HL-60 (cell line): ENCODE measurements around the gene NKRF.

Experiments used
- DNase-seq, 2 experiments: peaks; one replicate each; pipeline ENCODE4 v3.0.0-alpha.2; 2010 to 2020; ENCODE audit warnings: low read depth in 1 of 2, low spot score in 1 of 2
- H3K27ac ChIP-seq: fragments of 250-450 bp; sonication (Bioruptor Pico); replicated peaks from 2 replicates; pipeline ENCODE4 v1.5.1; 2020; ENCODE audit warnings: mild to moderate bottlenecking, moderate library complexity
- H3K27me3 ChIP-seq: fragments of 250-450 bp; sonication (Bioruptor Pico); 2 replicates; pipeline ENCODE4 v1.5.1; 2021; ENCODE audit warnings: mild to moderate bottlenecking, moderate library complexity; ENCODE audit not compliant: insufficient read depth, poor library complexity, severe bottlenecking
- H3K4me3 ChIP-seq: replicated peaks from 2 replicates; pipeline ENCODE4 v1.5.1; 2011; ENCODE audit warnings: mild to moderate bottlenecking, control low read depth, low read length; ENCODE audit not compliant: insufficient read depth
- CTCF ChIP-seq: IDR thresholded peaks from one replicate; pipeline ENCODE4 v1.5.1; 2011; ENCODE audit warnings: low read length, control low read depth, inconsistent platforms; ENCODE audit not compliant: insufficient read depth
- GABPA ChIP-seq: IDR thresholded peaks from 2 replicates; pipeline ENCODE4 v1.6.1; 2012; ENCODE audit warnings: low read depth
- POLR2AphosphoS5 ChIP-seq: IDR thresholded peaks from 2 replicates; pipeline ENCODE4 v1.6.1; 2012; ENCODE audit warnings: low read depth
- REST ChIP-seq: IDR thresholded peaks from 2 replicates; pipeline ENCODE4 v1.6.1; 2012; ENCODE audit warnings: low read depth; ENCODE audit not compliant: insufficient replicate concordance
- SPI1 ChIP-seq: IDR thresholded peaks from 2 replicates; pipeline ENCODE4 v1.6.1; 2012; ENCODE audit warnings: low read depth, mild to moderate bottlenecking, borderline replicate concordance

The NKRF gene

GRCh38 chrX:119647552-119648420 lies 41.6 kb upstream of the NKRF start:
- H3K27ac ChIP-seq = no peak overlapping the region
- no peak overlapping the region for H3K4me3 ChIP-seq
- no peaks in the 10 kb centered on the region for H3K27me3 ChIP-seq
- TF ChIP-seq SPI1 = no peak
- no peak for TF ChIP-seq GABPA
- no peak for TF ChIP-seq CTCF
- no peak for TF ChIP-seq REST
- no peak for TF ChIP-seq POLR2AphosphoS5
- DNase-seq = no peak

GRCh38 chrX:119647089-119647488 lies 40.9 kb upstream of the NKRF start:
- H3K27me3 ChIP-seq = no peaks in the 10 kb centered on the region
- H3K4me3 ChIP-seq = no peak overlapping the region
- no peak for TF ChIP-seq POLR2AphosphoS5
- no peak for TF ChIP-seq GABPA
- no peak for TF ChIP-seq SPI1
- no peak overlapping the region for H3K27ac ChIP-seq
- DNase-seq = no peak

GRCh38 chrX:119646515-119646914 lies 40.3 kb upstream of the NKRF start:
- Histone ChIP-seq H3K4me3 (no peak overlapping the region), H3K27ac (no peak overlapping the region), H3K27me3 (no peaks in the 10 kb centered on the region)
- TF ChIP-seq CTCF (no peak), GABPA (no peak), REST (no peak)
- DNase-seq = no peak

- TF ChIP-seq POLR2AphosphoS5 (no peak), REST (no peak), CTCF (no peak), GABPA (no peak), SPI1 (no peak)
- Histone ChIP-seq H3K27ac (no peak overlapping the region), H3K4me3 (no peak overlapping the region)
Observed at GRCh38 chrX:119643696-119644095, 37.5 kb upstream of the NKRF start.

More at GRCh38 chrX:119643696-119644095, 37.5 kb upstream of the NKRF start:
- DNase-seq = no peak
- no peaks in the 10 kb centered on the region for H3K27me3 ChIP-seq
